T-helper 1 cell (primary cell): ENCODE results near the gene DDX20.
"Not testable (repeated sequence)": the region's sequence is repeated elsewhere in the genome, so short reads cannot be mapped to it uniquely, and the experiment has no call there.

ENCODE experiments used
- DNase-seq, 5 donors: peaks; one replicate each; pipeline ENCODE4 v3.0.0-alpha.2; 2012 to 2020

The DDX20 gene

GRCh38 chr1:111733183-111733991, 22.3 kb upstream of the DDX20 start:
- peak in 1 of 5 donors; percentile 18 for DNase-seq

- no peak for DNase-seq
Observed at GRCh38 chr1:111733992-111734341, 21.7 kb upstream of the DDX20 start.

- no peak for DNase-seq
Observed at GRCh38 chr1:111734426-111734825, 21.3 kb upstream of the DDX20 start.

- DNase-seq, result no peak
Observed at GRCh38 chr1:111734856-111735255, 20.8 kb upstream of the DDX20 start.

- DNase-seq, result no peak
Observed at GRCh38 chr1:111735321-111735720, 20.4 kb upstream of the DDX20 start.

GRCh38 chr1:111735858-111736544, 19.7 kb upstream of the DDX20 start:
- DNase-seq, result no peak

- DNase-seq, result no peak
Observed at GRCh38 chr1:111736548-111737215, 19.0 kb upstream of the DDX20 start.

GRCh38 chr1:111737216-111738132, 18.2 kb upstream of the DDX20 start:
- no peak for DNase-seq

GRCh38 chr1:111738133-111738435, 17.6 kb upstream of the DDX20 start:
- no peak for DNase-seq

- DNase-seq, result peak in 4 of 5 donors; percentile 29 to 68 (median 40)
Observed at GRCh38 chr1:111738436-111739193, 17.1 kb upstream of the DDX20 start.

- peak in 4 of 5 donors; percentile 39 to 84 (median 46) for DNase-seq
Observed at GRCh38 chr1:111739194-111739924, 16.3 kb upstream of the DDX20 start, which contains the start of gene INKA2. TSS of gene INKA2 (minus strand) at chr1:111739395. CDS start at chr1:111739242, 153 bp downstream.

GRCh38 chr1:111739925-111740765, 15.6 kb upstream of the DDX20 start:
- peak in 1 of 5 donors; percentile 6 for DNase-seq

GRCh38 chr1:111742292-111742691, 13.4 kb upstream of the DDX20 start:
- not testable (repeated sequence) for DNase-seq

GRCh38 chr1:111742938-111743549, 12.7 kb upstream of the DDX20 start:
- no peak for DNase-seq

- DNase-seq, result no peak
Observed at GRCh38 chr1:111743679-111744101, 12.0 kb upstream of the DDX20 start.

- DNase-seq, result no peak
Observed at GRCh38 chr1:111745675-111746613, 9.8 kb upstream of the DDX20 start.

- DNase-seq, result no peak
Observed at GRCh38 chr1:111746614-111746999, 9.1 kb upstream of the DDX20 start.

GRCh38 chr1:111747282-111747734, 8.4 kb upstream of the DDX20 start:
- DNase-seq, result peak in 4 of 5 donors; percentile 38 to 85 (median 56)
